NCI-H1092 (cell line): ENCODE data around the gene LRATD1.
A peak's percentile ranks its signal among the peaks of the same experiment; 100 is the strongest.
"Not testable (repeated sequence)": the region's sequence is repeated elsewhere in the genome, so short reads cannot be mapped to it uniquely, and the experiment has no call there.

Experiments used
- DNase-seq: peaks from one replicate; lab custom pipeline; 2025; lab: John Stamatoyannopoulos, UW

Gene LRATD1, protein sequence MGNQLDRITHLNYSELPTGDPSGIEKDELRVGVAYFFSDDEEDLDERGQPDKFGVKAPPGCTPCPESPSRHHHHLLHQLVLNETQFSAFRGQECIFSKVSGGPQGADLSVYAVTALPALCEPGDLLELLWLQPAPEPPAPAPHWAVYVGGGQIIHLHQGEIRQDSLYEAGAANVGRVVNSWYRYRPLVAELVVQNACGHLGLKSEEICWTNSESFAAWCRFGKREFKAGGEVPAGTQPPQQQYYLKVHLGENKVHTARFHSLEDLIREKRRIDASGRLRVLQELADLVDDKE

DNA sequence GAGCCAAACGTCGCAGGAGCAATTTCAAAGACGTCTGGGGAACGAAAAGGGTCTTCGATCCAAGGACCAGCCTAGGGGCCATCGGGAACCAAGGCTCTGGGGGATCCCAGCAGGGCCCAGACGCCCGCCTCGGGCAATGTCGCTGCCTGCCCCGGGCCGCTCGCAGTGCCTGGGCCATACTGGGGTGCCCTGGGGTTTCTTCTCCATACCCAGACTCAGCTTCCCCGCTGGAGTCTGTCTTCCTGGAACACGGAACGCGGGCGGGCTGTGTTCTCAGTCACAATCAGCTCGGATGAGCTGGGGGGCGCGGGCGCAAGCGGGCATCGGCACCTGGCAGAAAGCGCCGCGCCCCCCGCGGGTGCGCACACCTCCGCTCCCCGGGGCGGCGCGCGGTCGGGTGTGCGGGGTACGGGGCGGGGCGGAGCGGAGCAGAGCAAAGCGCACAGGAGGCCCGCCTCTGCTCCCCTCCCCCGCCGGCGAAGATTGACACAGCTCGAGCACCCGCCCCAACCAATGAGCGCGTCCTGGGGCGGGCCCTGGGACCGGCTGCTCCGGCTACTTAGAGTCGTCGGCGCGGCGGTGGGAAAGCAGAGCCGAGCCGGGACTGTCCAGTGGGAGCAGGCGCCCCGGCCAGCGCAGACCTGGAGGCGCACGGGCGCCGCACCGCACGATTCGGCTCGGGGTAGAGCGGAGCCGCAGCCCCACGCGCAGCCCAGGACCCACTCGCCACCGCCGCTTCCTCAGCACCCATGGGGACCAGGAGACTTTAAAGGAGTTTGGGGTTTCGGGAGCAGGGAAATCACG lies at the start of gene LRATD1:
Gene LRATD1 (plus strand): TSS at position 585 of the 804 bp plus-strand sequence. CDS start 1,263 bp downstream, outside the sequence.
- DNase-seq = peak; percentile 62

GRCh38 chr2:14583059-14583458 lies 49.5 kb upstream of the LRATD1 start:
- no peak for DNase-seq

GRCh38 chr2:14583802-14584201 lies 48.7 kb upstream of the LRATD1 start:
- no peak for DNase-seq

- DNase-seq = no peak
Measured at GRCh38 chr2:14587119-14587518, 45.4 kb upstream of the LRATD1 start.

GRCh38 chr2:14601156-14601770 lies 31.3 kb upstream of the LRATD1 start:
- no peak for DNase-seq

GRCh38 chr2:14602309-14602708 lies 30.2 kb upstream of the LRATD1 start:
- DNase-seq = no peak

GRCh38 chr2:14603676-14604075 lies 28.8 kb upstream of the LRATD1 start:
- DNase-seq = no peak

- no peak for DNase-seq
Measured at GRCh38 chr2:14608245-14608644, 24.3 kb upstream of the LRATD1 start.

- no peak for DNase-seq
Measured at GRCh38 chr2:14614017-14614416, 18.5 kb upstream of the LRATD1 start.

GRCh38 chr2:14615121-14615520 lies 17.4 kb upstream of the LRATD1 start:
- no peak for DNase-seq

DNA sequence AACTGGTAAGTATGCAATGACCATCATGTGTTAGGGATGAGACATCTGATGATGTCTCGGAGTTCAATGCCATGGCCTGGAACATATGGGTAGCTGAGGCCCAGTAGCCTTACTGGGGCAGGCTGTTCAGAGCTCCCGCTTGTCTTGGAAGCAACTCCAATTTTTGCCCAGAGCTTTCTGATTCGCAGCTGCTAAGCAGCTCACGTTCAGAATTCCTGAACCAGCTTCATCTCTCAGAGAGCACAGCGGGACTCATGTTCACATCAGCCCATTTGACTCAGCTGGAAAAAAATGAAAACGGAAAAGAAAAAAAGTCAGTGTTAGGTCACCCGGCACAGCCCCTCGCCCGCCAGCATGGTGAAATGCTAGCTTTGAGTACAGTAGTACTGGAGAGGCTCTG lies 16.8 kb upstream of the LRATD1 start:
- no peak for DNase-seq

GRCh38 chr2:14616342-14616741 lies 16.2 kb upstream of the LRATD1 start:
- no peak for DNase-seq

DNA sequence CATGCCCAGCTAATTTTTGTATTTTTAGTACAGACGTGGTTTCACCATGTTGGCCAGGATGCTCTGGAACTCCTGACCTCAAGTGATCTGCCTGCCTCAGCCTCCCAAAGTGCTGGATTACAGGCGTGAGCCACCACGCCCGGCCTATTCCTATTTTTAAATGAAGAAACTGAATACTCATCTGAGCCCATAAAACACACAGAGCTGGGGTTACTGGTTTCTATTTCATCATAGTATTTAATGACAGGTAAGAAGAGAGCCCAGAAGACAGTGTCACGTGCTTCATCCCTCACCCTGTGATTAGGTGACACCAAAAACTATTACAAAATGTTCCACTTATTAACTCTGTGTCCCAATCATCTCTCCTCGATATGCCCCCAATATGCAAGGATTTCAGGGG lies 15.6 kb upstream of the LRATD1 start:
- DNase-seq = no peak

- DNase-seq = no peak
Measured at GRCh38 chr2:14619441-14619840, 13.1 kb upstream of the LRATD1 start.

DNA sequence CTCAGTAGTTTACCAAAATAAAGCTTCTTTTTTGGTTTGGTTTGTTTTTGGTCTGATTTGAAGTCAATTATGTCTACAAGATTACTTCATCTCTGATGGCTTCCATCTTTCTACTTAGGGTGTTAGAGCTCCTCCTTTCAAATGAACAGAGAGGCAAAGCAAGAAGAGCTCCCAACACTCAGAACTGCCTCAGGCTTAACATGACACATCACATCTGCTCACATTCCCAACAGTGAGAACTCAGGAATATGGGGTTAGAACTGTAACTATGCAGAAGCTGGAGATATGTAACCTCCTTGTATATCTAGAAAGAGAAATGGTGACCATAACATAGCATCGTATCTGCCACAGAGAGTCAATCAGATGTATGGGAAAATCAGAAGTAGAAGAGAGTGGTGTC lies 11.4 kb upstream of the LRATD1 start:
- no peak for DNase-seq

GRCh38 chr2:14621906-14622549 lies 10.5 kb upstream of the LRATD1 start:
- DNase-seq = no peak

DNA sequence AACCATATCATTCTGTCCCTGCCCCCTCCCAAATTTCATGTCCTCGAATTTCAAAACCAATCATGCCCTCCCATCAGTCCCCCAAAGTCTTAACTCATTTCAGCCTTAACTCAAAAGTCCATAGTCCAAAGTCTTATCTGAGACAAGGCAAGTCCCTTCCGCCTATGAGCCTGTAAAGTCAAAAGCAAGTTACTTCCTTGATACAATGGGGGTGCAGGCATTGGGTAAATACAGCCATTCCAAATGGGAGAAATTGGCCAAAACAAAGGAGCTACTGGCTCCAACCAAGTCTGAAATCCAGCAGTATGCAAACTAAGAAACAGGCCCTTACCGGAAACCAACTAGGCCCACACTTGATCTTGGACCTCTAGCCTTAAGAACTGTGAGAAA lies 10.0 kb upstream of the LRATD1 start:
- DNase-seq = not testable (repeated sequence)

GRCh38 chr2:14623237-14623636 lies 9.3 kb upstream of the LRATD1 start:
- DNase-seq = no peak

- no peak for DNase-seq
Measured at GRCh38 chr2:14626873-14627272, 5.6 kb upstream of the LRATD1 start.

- DNase-seq = no peak
Measured at GRCh38 chr2:14628901-14629300, 3.6 kb upstream of the LRATD1 start.

DNA sequence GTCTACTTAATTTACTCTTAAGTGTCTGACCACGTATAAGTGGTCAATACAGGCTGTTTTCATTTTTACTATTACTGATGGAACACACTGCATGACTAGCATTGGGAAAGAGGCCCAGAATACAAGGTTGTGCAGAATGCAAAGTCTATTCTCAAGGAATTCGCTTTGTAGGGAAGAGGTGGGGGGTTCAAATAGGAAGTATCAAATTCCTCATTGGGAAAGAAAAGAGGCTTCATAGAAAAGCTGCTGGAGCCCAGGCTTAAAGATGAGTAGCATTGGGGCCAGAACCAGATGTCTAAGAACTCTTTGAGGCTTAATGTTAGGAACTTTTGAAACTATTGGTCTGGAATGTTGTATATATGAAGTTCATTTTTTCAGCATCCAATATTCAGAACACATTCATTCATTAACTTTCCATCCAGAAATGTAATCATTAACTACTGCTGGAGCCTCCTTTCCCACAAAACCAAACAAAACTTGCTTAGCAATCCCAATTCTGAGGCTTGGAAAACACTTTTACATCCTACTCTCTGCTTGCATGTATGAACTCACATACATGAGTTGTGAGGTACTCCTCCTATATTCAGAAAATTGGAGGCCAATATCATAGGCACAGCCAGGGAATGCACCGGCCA lies 994 bp upstream of the LRATD1 start:
- no peak for DNase-seq

GRCh38 chr2:14633061-14633460 lies 544 bp downstream of the LRATD1 start:
- no peak for DNase-seq
